Measurements from ENCODE around the gene ARHGAP35.
"Not testable (repeated sequence)": the region's sequence is repeated elsewhere in the genome, so short reads cannot be mapped to it uniquely, and the experiment has no call there.

ARHGAP35 gene

GRCh38 chr19:46871173-46871572, 10.4 kb downstream of the ARHGAP35 start:
- DNase-seq (ENCODE audit: low spot score) = not testable (repeated sequence)

DNA sequence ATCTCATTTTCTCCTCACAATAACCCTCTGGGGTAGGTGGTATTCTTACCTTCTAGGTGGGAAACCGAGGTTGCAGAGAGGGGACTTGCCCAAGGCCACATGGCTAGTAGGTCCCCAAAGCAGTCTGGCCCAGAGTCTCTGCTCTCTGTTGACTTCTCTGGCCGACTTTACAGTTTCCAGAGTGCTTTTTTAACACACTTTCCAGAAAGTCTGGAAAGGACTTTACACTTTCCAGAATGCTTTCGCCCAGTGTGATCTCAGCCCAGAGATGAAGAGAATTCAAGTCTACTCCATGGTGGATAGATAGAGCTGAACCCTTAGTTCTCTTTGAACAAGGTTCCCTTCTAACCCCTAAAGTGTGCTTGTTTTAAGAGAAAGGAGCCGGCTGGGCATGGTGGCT, 12.2 kb downstream of the ARHGAP35 start:
- DNase-seq (ENCODE audit: low spot score) = no peak

GRCh38 chr19:46875234-46875633, 14.4 kb downstream of the ARHGAP35 start:
- no peak for DNase-seq (ENCODE audit: low spot score)

DNA sequence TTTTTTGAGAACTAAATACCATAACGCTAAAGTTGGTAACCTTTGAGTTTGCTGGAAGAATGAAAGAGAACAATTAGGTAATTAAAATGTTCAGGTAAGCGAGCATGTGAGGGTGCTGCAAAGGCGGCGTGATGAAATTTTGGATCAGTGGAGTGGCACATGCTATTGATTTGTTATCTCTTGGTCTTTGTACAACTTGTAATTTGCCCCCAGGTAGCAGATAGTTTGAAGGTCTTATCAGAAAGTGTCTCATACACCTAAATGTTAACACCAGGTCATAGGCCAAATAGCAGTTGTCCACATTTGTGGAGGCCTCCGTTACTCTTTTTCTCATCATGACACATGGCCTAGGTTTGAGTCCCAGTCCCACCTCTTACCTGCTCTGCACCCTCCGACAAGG, 14.9 kb downstream of the ARHGAP35 start:
- DNase-seq (ENCODE audit: low spot score) = no peak

DNA sequence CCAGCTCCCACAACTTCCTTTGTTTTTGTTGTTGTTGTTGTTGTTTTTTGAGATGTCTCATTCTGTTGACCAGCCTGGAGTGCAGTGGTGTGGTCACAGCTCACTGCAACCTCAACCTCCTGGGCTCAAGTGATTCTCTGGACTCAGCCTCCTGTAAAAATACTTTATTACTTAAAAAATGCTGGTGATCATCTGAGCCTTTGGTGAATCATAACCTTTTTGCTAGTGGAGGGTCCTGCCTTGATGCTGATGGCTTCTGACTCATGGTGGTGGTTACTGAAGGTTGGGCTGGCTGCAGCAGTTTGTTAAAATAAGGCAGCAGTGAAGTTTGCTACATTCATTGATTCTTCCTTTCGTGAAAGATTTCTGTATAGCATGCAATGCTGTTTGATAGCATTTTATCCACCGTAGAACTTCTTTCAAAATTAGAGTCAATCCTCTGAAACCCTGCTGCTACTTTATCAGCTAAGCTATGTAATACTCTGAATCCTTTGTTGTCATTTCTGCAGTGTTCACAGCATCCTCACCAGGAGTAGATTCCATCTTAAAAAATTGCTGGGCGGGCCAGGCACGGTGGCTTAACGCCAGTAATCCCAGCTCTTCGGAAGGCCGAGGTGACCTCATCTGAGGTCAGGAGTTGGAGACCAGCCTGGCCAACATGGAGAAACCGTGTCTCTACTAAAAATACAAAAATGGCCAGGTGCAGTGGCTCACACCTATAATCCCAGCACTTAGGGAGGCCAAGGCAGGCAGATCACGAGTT, 18.0 kb downstream of the ARHGAP35 start:
- no peak for DNase-seq (ENCODE audit: low spot score)

- DNase-seq (ENCODE audit: low spot score) = no peak
Observed at GRCh38 chr19:46880431-46880830, 19.6 kb downstream of the ARHGAP35 start.

DNA sequence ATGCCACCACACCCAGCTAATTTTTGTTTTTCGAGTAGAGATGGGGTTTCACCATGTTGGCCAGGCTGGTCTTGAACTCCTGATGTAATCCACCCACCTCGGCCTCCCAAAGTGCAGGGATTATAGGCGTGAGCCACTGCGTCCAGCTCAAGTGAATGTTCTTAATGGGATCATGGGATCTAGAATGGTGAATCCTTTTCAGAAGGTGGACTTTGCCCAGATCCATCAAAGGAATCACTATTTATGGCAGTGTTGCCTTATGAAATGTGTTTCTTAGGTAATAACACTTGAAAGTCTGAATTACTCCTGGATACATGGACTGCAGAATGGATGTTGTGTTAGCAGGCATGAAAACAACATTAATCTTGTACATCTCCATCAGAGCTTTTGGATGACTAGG, 20.3 kb downstream of the ARHGAP35 start:
- DNase-seq (ENCODE audit: low spot score) = no peak

DNA sequence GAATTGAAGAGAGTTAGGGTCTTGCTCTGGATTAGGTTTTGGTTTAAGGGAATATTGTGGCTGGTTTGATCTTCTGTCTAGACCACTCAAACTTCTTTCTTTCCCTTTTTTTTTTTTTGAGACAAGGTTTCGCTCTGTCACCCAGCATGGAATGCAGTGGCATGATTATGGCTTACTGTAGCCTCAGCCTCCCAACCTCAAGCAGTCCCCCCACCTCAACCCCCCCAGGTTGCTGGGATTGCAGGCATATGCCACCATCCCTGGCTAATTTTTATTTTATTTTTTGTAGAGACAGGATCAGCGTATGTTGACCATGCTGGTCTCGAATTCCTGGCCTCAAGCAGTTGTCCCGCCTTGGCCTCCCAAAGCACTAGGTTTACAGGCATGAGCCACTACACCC, 21.2 kb downstream of the ARHGAP35 start:
- DNase-seq (ENCODE audit: low spot score) = no peak

- not testable (repeated sequence) for DNase-seq (ENCODE audit: low spot score)
Observed at GRCh38 chr19:46882751-46883150, 22.0 kb downstream of the ARHGAP35 start.

DNA sequence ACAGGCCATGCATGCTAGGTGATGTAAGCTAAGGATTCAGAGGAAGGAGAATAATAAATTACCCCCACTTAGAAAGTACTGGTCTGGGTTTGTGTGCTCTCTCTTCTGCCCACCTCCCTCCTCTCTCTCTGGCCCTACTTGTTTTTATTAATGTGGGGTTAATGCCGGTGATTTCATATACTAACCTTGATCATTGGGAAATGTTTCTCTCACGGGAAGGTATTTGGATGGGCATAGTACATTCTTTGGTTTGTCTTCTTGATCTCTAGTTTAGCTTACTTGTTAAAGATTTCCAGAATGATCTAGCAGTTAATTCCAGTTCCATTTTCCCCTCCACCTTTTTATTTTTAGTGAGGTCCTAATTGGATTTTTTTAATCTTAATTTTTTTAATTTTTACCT, 24.6 kb downstream of the ARHGAP35 start:
- no peak for DNase-seq (ENCODE audit: low spot score)

- no peak for DNase-seq (ENCODE audit: low spot score)
Observed at GRCh38 chr19:46886546-46887239, 25.9 kb downstream of the ARHGAP35 start.

- no peak for DNase-seq (ENCODE audit: low spot score)
Observed at GRCh38 chr19:46887240-46887782, 26.5 kb downstream of the ARHGAP35 start.

- peak; percentile 88 for DNase-seq (ENCODE audit: low spot score)
Observed at GRCh38 chr19:46890423-46891170, 29.8 kb downstream of the ARHGAP35 start.

DNA sequence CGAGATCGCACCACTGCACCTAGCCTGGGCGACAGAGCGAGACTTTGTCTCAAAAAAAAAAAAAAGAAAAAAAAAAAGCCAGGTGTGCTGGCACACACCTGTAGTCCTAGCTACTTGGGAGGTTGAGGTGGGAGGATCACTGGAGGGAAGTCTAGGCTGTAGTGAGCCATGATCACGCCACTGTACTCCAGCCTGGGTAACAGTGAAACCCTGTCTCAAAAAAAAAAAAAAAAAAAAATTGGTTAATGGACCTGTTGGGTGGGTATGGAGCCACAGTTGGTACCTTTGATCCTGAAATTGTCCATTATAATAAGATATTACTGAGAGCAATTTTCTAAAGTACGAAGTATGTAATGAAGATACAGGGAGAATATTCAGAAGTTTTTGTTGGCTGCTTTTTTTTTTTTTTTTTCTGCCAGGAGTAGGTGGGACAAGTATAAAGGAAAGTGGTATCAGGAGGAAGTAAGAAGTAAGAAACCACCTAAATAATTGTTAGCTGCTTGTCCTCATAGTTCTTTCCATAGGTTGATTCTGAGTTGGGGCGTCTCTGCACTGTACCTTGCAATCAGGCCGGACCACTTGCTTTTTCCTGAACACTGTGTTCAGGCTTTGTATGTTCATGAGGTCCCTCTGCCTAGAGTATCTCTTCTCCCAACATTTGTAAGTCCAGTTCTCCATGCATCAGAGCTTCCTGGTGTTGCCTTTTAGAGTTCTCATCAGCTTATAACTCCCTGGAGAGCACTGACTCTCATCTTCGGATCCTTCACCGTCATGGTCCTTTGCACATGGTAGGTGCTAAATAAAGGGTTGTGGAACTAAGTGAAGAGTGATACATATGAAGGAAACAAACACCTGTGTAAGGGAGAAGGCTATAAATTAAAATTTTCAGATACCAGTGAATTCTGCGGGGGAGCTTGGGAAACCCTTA, 31.7 kb downstream of the ARHGAP35 start:
- DNase-seq (ENCODE audit: low spot score) = no peak

DNA sequence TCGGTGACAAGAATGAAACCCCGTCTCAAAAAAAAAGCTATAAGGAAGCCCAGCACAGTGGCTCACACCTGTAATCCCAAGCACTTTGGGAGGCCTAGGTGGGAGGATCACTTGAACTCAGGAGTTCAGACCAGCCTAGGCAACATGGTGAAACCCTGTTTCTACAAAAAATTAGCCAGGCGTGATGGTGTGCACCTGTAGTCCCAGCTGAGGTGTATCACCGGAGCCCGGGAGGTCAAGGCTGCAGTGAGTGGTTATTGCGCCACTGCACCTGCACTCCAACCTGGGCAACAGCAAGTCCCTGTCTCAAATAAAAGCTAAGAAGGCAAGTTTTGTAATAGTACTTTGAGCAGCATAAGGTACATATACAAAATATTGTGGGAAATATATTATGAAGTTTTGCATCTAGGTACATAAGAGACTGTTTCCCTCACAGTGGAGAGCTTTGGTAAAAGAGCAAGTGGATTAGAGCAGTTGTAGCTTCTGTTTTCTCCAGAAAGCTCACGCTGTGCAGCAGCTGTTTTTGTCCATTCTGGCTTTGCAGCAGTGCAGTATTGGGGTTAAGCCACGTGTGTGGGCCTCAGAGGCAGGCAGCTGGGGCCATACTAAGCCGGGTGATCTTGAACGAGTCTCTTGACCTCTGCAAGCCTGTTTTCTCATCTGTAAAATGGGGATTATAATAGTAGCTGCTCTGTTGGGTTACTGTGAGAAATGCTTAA, 35.4 kb downstream of the ARHGAP35 start:
- DNase-seq (ENCODE audit: low spot score) = no peak

DNA sequence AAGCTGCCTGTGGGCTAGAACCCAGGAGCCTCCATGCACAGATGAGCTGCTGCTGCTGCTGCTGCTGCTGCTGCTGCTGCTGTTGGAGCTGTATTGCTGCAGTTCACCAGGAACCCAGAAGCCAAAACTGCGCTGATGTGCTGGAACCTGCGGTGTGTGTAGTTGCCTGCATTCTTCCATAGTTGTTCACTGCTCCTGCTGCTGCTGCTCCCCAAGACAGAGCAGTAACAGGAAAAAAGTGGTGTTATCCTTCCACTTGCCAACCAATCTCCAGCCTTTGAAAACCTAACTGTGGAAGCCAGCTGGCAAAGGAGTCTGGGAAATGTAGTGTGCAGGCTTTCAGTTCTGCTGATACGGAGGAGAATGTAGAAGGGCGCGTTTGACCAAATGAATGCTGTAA, 37.9 kb downstream of the ARHGAP35 start:
- no peak for DNase-seq (ENCODE audit: low spot score)

DNA sequence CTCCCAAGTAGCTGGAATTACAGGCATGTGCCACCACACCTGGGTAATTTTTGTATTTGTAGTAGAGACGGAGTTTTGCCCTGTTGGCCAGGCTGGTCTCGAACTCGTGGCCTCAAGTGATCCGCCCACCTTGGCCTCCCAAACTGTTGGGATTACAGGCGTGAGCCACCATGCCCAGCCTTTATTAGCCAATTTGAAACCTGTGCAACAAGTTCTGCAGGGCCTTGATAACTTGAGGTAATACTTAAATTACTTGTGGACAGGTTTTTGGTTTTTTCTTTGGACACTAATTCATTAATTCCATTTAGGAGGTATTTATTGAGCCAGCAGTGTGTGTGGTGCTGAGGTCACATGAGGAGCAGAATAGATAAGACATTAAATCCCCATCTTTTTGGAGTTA, 39.5 kb downstream of the ARHGAP35 start:
- no peak for DNase-seq (ENCODE audit: low spot score)

- DNase-seq (ENCODE audit: low spot score) = peak; percentile 31
Observed at GRCh38 chr19:46901701-46902401, 41.1 kb downstream of the ARHGAP35 start.

DNA sequence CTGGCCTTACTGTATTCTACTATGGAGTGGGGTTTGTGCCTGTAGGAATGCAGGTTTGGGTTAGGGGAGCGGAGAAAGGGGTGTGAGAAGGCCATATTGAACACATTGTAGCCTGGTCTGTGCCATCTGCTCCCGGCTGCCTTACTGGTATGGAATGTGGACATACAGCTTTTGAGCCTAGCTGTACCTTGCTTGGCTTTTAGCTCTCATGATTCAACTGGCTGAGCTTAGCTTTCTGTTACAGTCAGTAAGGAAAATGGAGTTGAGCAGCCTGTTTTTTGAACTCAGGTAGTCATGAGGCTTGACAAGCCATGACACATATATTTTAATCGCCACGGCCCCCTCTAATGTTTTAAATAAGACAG, 41.6 kb downstream of the ARHGAP35 start:
- peak; percentile 49 for DNase-seq (ENCODE audit: low spot score)

GRCh38 chr19:46903458-46903857, 42.7 kb downstream of the ARHGAP35 start:
- no peak for DNase-seq (ENCODE audit: low spot score)
